ENCODE results near the gene UNC5C.
A peak's percentile ranks its signal among the peaks of the same experiment; 100 is the strongest.

Gene UNC5C

GRCh38 chr4:95216636-95217035 lies 332.1 kb downstream of the UNC5C start:
- no peak for DNase-seq (ENCODE audit: low spot score)

- no peak for DNase-seq (ENCODE audit: low spot score)
Observed at GRCh38 chr4:95215991-95216605, 332.7 kb downstream of the UNC5C start.

- no peak for DNase-seq (ENCODE audit: low spot score)
Observed at GRCh38 chr4:95215043-95215442, 333.7 kb downstream of the UNC5C start.

- no peak for DNase-seq (ENCODE audit: low spot score)
Observed at GRCh38 chr4:95214408-95214807, 334.4 kb downstream of the UNC5C start.

GRCh38 chr4:95213366-95213765 lies 335.4 kb downstream of the UNC5C start:
- DNase-seq (ENCODE audit: low spot score): no peak

GRCh38 chr4:95212692-95213091 lies 336.1 kb downstream of the UNC5C start:
- DNase-seq (ENCODE audit: low spot score): no peak

GRCh38 chr4:95209927-95210326 lies 338.8 kb downstream of the UNC5C start:
- no peak for DNase-seq (ENCODE audit: low spot score)

- no peak for DNase-seq (ENCODE audit: low spot score)
Observed at GRCh38 chr4:95204873-95205272, 343.9 kb downstream of the UNC5C start.

- no peak for DNase-seq (ENCODE audit: low spot score)
Observed at GRCh38 chr4:95204267-95204844, 344.4 kb downstream of the UNC5C start.

- DNase-seq (ENCODE audit: low spot score): no peak
Observed at GRCh38 chr4:95198961-95199360, 349.8 kb downstream of the UNC5C start.

- DNase-seq (ENCODE audit: low spot score): no peak
Observed at GRCh38 chr4:95197353-95197752, 351.4 kb downstream of the UNC5C start.

- DNase-seq (ENCODE audit: low spot score): no peak
Observed at GRCh38 chr4:95193391-95194224, 355.2 kb downstream of the UNC5C start.

GRCh38 chr4:95191537-95191936 lies 357.2 kb downstream of the UNC5C start:
- DNase-seq (ENCODE audit: low spot score): no peak

- DNase-seq (ENCODE audit: low spot score): no peak
Observed at GRCh38 chr4:95190751-95191436, 357.9 kb downstream of the UNC5C start.

GRCh38 chr4:95188701-95189370 lies 359.9 kb downstream of the UNC5C start:
- DNase-seq (ENCODE audit: low spot score): no peak

- DNase-seq (ENCODE audit: low spot score): no peak
Observed at GRCh38 chr4:95186666-95187065, 362.1 kb downstream of the UNC5C start.

GRCh38 chr4:95183656-95184408 lies 364.9 kb downstream of the UNC5C start:
- DNase-seq (ENCODE audit: low spot score): no peak

GRCh38 chr4:95181996-95182306 lies 366.8 kb downstream of the UNC5C start:
- DNase-seq (ENCODE audit: low spot score): no peak

- DNase-seq (ENCODE audit: low spot score): peak; percentile 42
Observed at GRCh38 chr4:95181243-95181995, 367.4 kb downstream of the UNC5C start.

- no peak for DNase-seq (ENCODE audit: low spot score)
Observed at GRCh38 chr4:95180531-95181242, 368.1 kb downstream of the UNC5C start.

Measured in hepatic stellate cell (primary cell).